ENCODE results near the gene TAOK2. TPM values are rescaled to one million over a fixed set of nuclear protein-coding genes. Genes with fewer than 3 reads are reported as not detected.
"Not testable (repeated sequence)": the region's sequence is repeated elsewhere in the genome, so short reads cannot be mapped to it uniquely, and the experiment has no call there.

TAOK2 gene
- total RNA-seq, 1 donor from 2014 or later: 49.8 TPM

GRCh38 chr16:30002614-30003346 is 29.1 kb downstream of the TAOK2 start:
- no peak for DNase-seq (ENCODE audit: low spot score)

- no peak for DNase-seq (ENCODE audit: low spot score)
Observed at GRCh38 chr16:30003670-30004423, 30.2 kb downstream of the TAOK2 start.

- no peak for DNase-seq (ENCODE audit: low spot score)
Observed at GRCh38 chr16:30004424-30004776, 30.7 kb downstream of the TAOK2 start.

- no peak for DNase-seq (ENCODE audit: low spot score)
Observed at GRCh38 chr16:30004811-30005242, 31.2 kb downstream of the TAOK2 start.

- no peak for DNase-seq (ENCODE audit: low spot score)
Observed at GRCh38 chr16:30005341-30006094, 31.9 kb downstream of the TAOK2 start.

GRCh38 chr16:30006095-30006473 is 32.4 kb downstream of the TAOK2 start:
- DNase-seq (ENCODE audit: low spot score): no peak

GRCh38 chr16:30006659-30007377 is 33.1 kb downstream of the TAOK2 start:
- DNase-seq (ENCODE audit: low spot score): no peak

GRCh38 chr16:30007378-30007895 is 33.8 kb downstream of the TAOK2 start:
- DNase-seq (ENCODE audit: low spot score): no peak

GRCh38 chr16:30009085-30009862 is 35.6 kb downstream of the TAOK2 start:
- no peak for DNase-seq (ENCODE audit: low spot score)

- DNase-seq (ENCODE audit: low spot score): no peak
Observed at GRCh38 chr16:30009990-30010843, 36.5 kb downstream of the TAOK2 start.

- DNase-seq (ENCODE audit: low spot score): no peak
Observed at GRCh38 chr16:30010844-30011713, 37.4 kb downstream of the TAOK2 start, which contains the start of gene DOC2A. DOC2A (minus strand) TSS chr16:30011027; CDS start chr16:30010222, 805 bp downstream.

GRCh38 chr16:30011714-30012504 is 38.2 kb downstream of the TAOK2 start:
- no peak for DNase-seq (ENCODE audit: low spot score)

- not testable (repeated sequence) for DNase-seq (ENCODE audit: low spot score)
Observed at GRCh38 chr16:30012598-30012997, 38.9 kb downstream of the TAOK2 start.

- DNase-seq (ENCODE audit: low spot score): not testable (repeated sequence)
Observed at GRCh38 chr16:30015450-30015849, 41.8 kb downstream of the TAOK2 start.

GRCh38 chr16:30016555-30017276 is 43.0 kb downstream of the TAOK2 start:
- DNase-seq (ENCODE audit: low spot score): no peak

GRCh38 chr16:30017277-30017656 is 43.6 kb downstream of the TAOK2 start:
- DNase-seq (ENCODE audit: low spot score): no peak

- DNase-seq (ENCODE audit: low spot score): not testable (repeated sequence)
Observed at GRCh38 chr16:30017937-30018336, 44.3 kb downstream of the TAOK2 start.

Data from mesenteric fat pad (tissue), 1 donor.